Activated T-cell treated with anti-CD3 and anti-CD28 coated beads, Interleukin-2, amount 50 U/mL, for 1 hour (primary cell): ENCODE measurements around the gene FBXO28.

Source experiments
- DNase-seq: peaks from one replicate; pipeline ENCODE4 v3.0.0-alpha.2; 2020

Gene FBXO28

DNA sequence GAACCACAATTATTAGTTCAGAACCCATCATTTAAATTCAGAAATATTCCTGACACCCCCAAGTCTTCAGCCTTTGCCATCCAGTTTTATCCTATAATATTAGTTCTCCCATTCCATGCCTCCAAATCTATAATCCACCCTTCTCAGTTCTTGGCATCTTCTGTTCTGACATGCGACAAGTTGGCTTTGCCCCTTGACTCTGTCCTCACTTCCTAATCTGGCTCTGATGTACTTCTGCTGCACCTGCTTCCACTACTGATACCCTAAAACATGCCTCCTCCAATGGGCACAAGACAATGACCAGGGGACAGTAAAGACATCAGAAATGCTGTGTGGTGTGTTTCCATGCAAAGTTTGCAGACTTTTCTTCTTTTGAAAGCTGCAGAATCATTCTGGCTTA, 17.1 kb upstream of the FBXO28 start:
- DNase-seq = no peak

GRCh38 chr1:224098007-224098406, 15.9 kb upstream of the FBXO28 start:
- DNase-seq = no peak

DNA sequence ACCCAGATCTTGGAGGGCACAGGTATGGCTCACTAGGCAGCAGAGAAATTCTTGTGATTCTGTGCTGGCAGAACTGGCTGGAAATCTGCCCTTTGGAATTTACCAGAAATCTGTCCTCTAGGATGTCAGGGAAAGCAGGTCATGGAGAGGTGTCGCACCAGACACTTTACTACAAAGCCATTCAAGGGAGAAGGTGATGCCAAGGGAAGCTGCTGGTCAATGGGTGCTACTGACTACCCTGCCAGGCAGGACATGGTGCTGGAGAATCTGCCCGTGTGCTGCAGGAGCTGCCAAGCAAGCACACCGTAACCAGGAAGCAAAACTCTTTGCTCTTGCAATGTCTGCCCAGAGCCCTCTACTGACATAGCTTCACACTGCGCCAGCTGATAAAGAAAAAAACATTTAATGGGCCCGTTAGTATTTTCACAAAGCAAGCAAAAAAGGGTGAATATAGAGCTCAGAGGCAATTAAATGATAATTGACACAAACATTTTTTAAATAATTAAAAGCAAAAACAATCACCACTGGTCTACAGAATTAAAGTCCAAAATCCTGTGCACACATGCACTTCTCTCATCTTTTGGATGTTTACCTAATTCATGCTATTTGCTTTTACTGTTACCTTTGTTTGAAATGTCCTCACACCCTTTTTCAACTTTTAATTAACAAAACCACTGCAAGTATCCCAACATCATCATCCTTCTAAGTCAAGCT, 7.2 kb upstream of the FBXO28 start:
- DNase-seq = no peak

DNA sequence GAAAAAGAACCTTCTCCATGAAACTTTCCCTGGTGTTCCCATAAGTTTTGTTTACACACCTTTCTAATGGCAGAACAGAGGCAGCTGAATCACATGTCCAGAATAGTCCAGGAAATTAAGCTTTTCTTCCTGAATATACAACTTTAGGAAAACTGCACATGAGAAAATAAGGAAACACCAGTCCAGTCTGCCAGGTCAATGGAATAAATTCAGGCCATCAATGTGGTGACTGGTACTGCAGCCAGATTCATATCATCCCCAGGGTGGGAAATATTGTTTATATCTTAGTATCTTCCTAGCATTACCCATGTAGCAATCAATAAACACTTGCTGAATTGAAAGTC, 6.7 kb upstream of the FBXO28 start:
- DNase-seq = no peak

DNA sequence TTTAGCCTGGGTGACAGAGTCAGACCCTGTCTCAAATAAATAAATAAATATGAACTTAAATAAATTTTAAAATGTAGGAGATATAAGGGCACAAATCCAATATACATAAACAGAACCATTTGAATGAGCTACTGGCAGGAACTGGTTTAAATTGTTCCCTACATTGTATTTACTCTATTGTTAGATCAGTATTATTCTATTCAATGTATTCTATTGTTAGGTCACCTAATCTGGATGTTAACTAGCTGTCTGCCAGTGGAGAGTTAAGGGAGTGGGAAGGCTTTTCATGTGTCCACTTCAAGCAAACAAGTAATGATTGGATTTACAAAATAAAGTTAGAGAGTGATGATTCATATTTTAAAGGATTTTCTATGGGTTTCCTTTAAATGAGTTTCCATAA, 4.9 kb upstream of the FBXO28 start:
- no peak for DNase-seq

GRCh38 chr1:224109981-224110380, 3.9 kb upstream of the FBXO28 start:
- DNase-seq = no peak

DNA sequence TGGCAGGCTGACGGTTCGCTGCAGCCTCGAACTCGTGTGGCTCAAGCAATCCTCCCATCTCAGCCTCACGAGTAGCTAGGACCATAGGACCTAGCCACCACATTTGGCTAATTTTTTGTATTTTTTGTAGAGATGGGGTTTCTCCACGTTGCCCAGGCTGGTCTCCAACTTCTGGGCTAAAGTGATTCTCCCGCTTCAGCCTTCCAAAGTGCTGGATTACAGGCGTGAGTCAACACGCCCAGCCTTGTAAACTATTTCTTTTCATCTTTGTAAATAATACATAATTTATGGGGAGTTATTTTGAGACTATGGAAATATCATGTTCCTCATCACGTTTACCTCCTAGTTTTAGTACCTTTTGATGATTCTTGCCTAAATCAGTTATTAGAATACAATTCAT, 906 bp upstream of the FBXO28 start:
- no peak for DNase-seq

- no peak for DNase-seq
These were observed 380 bp upstream of the FBXO28 start for GRCh38 chr1:224113545-224113917.

DNA sequence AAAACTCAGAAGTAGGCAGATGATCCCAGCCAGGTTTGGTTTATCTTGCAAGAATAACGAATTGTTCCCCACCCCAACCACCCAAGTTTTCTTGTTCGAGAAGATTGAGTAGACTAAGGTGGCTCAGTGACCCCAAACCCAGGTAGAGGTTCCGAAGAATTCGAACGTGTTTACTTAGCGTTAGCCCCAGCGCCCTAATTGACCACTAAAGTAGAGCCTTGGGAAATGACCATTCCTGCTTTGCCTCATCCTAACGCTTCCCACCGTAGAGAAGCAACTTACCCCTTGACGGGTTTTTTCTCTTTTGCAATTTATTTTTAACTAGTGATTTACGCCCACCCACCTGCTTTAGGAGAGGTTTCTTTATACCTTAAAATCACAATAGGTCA, 870 bp downstream of the FBXO28 start:
- DNase-seq = no peak

DNA sequence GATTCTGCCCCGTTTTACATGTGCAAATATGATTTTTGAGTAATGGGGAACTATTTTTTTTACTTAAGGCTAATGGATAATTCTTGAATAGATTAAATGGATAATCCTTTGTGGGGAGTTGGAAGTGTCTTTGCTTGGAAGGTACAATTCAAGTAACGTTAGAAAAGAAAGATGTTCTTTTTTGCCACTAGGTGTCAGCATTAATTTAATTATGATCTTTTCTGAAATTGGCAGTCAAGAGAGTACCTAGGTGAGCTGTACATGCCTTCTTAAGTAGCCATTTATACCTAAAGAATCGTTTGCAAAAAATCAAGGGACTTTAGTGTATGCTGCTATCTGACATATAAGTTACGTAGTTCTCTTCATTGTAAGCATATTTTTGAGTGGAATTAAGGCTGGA, 2.2 kb downstream of the FBXO28 start:
- no peak for DNase-seq

- no peak for DNase-seq
These were observed 4.8 kb downstream of the FBXO28 start for GRCh38 chr1:224118688-224119087.

- no peak for DNase-seq
These were observed 9.2 kb downstream of the FBXO28 start for GRCh38 chr1:224123136-224123535.

GRCh38 chr1:224124220-224124619, 10.3 kb downstream of the FBXO28 start:
- no peak for DNase-seq

DNA sequence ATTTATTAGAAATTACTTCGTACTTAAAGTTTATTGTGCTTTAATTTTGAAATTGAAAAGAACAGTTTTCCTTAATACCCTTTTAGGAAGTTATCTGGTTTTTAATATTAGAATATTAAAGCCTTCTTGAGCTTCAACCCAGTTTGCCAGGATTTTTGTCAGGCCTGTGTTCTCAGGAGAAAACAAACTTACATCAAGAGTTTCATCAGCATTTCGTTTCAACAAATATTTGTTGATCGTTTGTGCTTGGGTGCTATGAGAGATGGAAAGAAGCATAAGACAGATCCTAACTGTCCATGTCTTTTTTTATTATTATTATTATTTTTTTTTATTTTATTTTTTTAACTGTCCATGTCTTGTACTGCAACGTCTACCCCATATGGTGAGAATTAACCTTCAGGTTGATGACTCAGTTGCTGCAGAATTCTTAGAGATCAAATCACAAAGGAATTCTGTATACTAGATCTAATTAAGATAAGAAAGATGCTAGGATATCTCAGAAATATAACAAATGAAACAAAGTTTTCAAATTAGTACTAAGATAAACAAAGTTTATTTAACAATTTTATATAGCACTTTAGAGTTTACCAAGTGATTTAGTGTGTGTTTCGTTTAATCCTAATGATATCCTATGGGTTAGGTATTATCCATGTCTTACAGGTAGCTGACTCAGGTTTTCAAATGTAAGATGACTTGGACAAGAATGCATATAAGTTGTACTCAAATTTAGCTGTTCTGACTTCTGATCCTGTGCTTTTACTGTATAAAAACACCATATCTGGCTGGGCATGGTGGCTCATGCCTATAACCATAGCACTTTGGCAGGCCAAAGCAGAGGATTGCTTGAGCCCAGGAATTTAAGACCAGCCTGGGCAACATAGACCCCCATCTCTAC, 14.3 kb downstream of the FBXO28 start:
- DNase-seq = no peak

DNA sequence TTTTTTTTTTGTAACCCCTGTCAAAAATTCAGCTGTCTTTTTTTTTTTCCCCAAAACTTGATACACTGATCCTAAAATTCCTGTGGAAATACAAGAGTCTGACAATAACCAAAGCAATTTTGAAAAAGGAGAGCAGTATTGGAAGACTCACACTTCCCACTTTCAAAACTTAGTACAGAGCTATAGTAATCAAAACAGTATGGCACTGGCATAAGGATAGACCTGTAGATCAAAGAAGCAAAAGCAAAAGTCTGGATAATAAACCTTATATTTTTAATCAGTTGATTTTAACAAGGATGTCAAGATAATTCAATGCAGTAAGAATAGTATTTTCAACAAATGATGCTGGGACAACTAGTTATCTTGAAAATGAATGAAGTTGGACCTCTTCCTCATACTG, 17.3 kb downstream of the FBXO28 start:
- DNase-seq = no peak

DNA sequence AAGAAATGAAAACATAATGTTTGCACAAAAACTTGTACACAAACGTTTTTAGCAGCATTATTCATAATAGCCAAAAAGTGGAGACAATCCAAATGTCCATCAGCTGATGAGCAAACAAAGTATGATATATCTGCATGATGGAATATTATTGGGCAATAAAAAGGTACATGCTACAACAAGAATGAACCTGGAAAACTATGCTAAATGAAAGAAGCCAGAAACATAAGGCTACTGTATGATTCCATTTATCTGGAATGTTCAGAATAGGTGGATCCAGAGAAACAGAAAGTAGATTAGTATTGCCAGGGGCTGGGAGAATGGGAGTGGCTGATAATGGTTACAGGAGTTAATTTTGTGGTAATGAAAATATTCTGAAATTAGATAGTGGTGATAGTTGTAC, 19.0 kb downstream of the FBXO28 start:
- DNase-seq = no peak

- DNase-seq = no peak
These were observed 19.9 kb downstream of the FBXO28 start for GRCh38 chr1:224133741-224134299.

DNA sequence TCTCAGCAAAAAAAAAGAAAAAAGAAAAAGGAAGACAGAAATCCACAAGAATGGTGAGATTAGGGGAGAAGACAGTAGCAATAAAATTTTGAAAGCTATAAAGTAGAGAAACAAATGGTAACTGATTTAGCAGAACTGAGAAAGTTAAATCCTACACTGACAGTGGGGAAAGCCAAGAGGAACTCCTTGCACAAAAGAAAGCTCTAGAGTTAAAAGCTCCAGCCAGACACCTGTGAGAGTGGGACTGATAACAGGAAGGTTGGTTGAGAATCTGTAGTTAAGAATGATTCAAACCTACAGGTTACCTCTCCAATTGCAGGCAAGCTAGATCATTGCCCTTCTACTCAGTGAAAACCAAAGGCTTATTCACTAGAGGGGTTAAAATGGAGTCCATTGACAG, 23.6 kb downstream of the FBXO28 start:
- DNase-seq = no peak

DNA sequence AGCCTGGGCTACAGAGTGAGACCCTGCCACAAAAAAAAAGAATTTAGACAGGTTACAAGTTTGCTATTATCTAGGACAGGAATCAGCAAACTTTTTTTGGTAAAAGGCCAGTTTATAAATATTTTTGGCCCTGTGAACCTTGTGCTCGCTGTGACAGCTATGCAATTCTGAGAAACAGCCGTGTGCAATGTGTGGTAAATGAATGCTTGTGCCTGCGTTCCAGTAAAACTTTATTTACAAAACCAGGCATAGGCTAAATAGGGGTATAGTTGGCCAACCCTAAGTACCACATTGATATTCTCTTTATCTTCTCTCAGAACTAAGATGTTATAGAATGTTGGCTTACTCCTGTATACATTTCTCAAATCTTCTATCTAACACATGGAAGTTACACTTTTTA, 24.3 kb downstream of the FBXO28 start:
- no peak for DNase-seq

DNA sequence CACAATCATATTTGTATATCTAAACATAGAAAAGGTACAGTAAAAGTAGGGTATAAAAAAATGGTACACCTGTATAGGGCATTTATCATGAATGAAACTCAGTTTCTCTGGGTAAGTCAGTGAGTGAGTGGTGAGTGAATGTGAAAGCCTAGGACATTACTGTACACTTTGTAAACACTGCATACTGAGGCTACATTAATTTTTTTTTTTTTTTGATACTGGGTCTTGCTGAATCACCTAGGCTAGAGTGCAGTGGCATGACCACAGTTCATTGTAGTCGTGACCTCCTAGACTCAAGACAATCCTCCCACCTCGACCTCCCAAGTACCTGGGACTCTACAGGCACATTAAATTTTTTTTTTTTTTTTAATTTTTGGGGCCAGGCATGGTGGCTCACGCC, 27.8 kb downstream of the FBXO28 start:
- no peak for DNase-seq

DNA sequence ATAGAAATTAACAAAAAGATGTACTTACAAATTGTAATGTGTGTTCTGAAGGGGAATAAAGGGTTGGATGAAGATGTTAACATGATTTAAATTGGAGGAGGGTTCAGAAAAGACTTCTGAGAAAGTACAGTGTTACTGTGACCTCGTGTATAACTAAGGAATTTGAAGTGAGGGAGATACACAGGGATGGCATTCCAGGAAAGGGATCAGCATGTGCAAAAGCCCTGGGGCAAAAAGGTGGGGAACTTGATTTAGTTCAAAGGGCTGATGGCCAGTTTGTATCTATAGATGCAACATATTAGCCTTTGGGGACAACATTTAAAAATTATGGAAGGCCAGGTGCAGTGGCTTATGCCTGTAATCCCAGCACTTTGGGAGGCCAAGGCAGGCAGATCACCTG, 35.8 kb downstream of the FBXO28 start:
- no peak for DNase-seq

- DNase-seq = no peak
These were observed 37.2 kb downstream of the FBXO28 start for GRCh38 chr1:224151117-224151516.

GRCh38 chr1:224157316-224157715, 43.4 kb downstream of the FBXO28 start:
- DNase-seq = no peak

DNA sequence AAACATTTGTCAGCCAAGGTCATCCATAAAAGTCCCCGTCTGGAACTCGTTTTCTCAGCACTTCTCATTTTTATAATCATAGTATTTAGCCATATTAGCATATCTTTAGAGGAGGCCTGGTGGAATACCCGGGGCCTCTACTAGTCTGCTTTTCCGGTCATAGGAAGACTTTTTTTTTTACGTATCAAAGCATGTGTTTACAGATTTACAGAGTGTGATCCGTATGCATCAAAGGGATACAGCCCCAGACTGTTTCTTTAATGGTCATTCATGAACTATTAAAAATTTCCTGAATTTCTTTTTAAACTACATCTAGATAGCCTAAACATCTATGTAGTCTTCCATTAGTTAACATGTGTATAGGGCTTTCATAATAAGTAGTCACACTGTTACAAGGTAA, 45.6 kb downstream of the FBXO28 start:
- no peak for DNase-seq
